Tibial artery (tissue), 4 donors: Measurements from ENCODE around the gene ERBB4.

Experiments used
- DNase-seq, 2 donors: peaks; one replicate each; pipeline ENCODE4 v3.0.0-alpha.2; 2019
- H3K27ac ChIP-seq, 2 donors: fragments of 200-600 bp; sonication (generic) in 1 of 2; 1 replicate in 1 of 2; 2 replicates in 1 of 2; pipeline ENCODE4 v1.5.1; 2018 to 2019; ENCODE audit warnings: mild to moderate bottlenecking in 1 of 2
- H3K27me3 ChIP-seq, 2 donors: fragments of 200-600 bp; sonication (generic) in 1 of 2; one replicate each; pipeline versions ENCODE4 v1.5.1 to v1.6.0; 2016 to 2019
- H3K36me3 ChIP-seq, 3 donors: fragments of 200-600 bp; sonication (generic) in 2 of 3; one replicate each; pipeline ENCODE4 v1.5.1; 2016 to 2019; ENCODE audit warnings: mild to moderate bottlenecking in 2 of 3
- H3K4me1 ChIP-seq, 4 donors: fragments of 200-600 bp; sonication (generic) in 2 of 4; 1 replicate in 3 of 4; 2 replicates in 1 of 4; pipeline ENCODE4 v1.5.1; 2016 to 2019
- H3K4me3 ChIP-seq, 2 donors: fragments of 200-600 bp; sonication (generic) in 1 of 2; 1 replicate in 1 of 2; 2 replicates in 1 of 2; pipeline ENCODE4 v1.5.1; 2018 to 2019; ENCODE audit warnings: mild to moderate bottlenecking in 2 of 2
- H3K9me3 ChIP-seq, 3 donors: fragments of 200-600 bp; sonication (generic) in 1 of 3; one replicate each; pipeline ENCODE4 v1.5.1; 2016 to 2019
- CTCF ChIP-seq, 2 experiments: fragments of 200-600 bp in 1 of 2; fragments of 450-650 bp in 1 of 2; IDR thresholded peaks; one replicate each; pipeline ENCODE4 v1.5.1; 2017 to 2019; ENCODE audit warnings: antibody characterized with exemption in 2 of 2, mild to moderate bottlenecking in 1 of 2, moderate library complexity in 1 of 2
- intact Hi-C: fragments of 100-400 bp; cut with DNase I; formaldehyde crosslinking; loops from one replicate; pipeline ENCODE4 v1.15.0; 2023; ENCODE audit warnings: low total_unique reads

ERBB4 gene

DNA sequence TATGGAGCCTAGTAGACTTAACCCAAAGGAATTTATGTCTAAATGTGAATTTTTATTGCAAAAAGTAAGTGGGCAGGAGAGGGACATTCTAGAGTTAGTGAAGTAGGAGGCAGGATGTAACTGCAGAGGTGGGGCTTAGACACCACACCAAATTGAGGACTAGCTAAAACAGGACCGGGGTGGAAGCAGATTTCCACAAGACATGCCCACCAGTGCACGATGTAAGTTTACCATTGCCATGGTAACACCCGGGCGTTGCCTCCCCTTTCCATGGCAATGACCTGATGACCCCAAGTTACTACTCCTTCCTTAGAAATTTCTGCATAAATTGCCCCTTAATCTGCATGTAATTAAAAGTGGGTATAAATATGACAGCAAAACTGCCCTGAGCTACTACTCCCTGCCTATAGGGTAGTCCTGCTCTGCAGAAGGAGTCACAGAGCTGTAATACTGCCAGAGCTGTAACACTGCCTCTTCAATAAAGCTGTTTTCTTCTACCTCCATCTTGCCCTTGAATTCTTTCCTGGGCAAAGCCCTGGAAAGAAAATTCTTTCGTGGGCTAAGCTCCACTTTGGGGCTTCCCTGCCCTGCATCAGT is 509.7 kb downstream of the ERBB4 start:
- intact Hi-C loops: no loop called here

DNA sequence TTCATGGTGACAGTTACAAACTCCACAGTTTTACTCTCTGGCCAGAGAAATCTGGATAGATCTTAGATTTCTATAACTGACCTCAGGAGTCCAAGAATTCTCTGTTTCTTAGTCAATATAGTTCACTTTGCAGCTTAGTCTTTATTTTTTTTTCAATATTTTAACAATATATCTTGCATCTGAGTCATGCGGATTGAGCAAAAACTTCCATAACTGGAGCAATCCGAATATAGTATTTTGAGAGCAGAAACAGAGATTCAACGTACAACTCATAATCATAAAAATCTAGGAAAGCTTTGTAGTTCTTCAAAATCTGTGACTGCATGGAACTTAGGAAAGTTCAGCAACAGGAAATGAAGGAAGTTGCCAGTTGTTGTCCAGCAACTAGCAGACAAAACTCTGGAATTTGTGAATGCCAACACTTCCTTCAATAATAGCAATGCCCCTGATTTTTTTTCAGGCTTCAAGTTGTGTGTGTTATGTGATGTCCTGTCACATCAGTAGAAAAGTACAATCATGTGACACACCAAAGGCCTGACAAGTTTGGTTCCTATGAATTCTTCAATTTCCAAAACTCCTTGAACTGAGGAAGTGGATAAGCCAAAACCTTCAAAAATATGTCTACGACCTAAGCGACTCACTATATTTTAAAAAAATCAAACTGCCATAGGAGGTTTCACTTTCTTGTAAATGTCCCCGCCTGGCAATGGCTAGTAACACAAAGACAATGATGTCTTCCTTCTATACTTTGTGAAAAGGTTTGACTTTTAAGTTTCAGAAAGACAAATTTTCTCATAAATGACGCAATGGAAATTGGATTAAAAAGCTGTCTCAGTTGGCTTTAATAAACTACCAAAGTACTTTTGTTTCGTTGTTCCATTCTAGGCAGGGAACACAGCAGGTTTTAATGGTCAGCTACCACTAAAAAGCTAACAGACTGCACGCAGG is 510.6 kb downstream of the ERBB4 start:
- Histone ChIP-seq H3K4me1 (peaks cover 0 to 27% (median 6%) of the 10 kb centered on the region in 4 donors), H3K9me3 (no peaks in the 10 kb centered on the region), H3K27me3 (no peaks in the 10 kb centered on the region), H3K4me3 (no peak overlapping the region), H3K36me3 (no peaks in the 10 kb centered on the region), H3K27ac (no peak overlapping the region)
- DNase-seq: no peak
- TF ChIP-seq CTCF (IDR thresholded peaks at IDR 0.05): no peak
- intact Hi-C loops: no loop called here

More for the DNA sequence above, 509.7 kb downstream of the ERBB4 start:
- no peak for TF ChIP-seq CTCF (IDR thresholded peaks at IDR 0.05)
- Histone ChIP-seq H3K9me3 (no peaks in the 10 kb centered on the region), H3K4me1 (peaks cover 0 to 31% (median 6%) of the 10 kb centered on the region in 4 donors), H3K4me3 (no peak overlapping the region), H3K27me3 (no peaks in the 10 kb centered on the region), H3K36me3 (no peaks in the 10 kb centered on the region), H3K27ac (no peak overlapping the region)
- DNase-seq: no peak

DNA sequence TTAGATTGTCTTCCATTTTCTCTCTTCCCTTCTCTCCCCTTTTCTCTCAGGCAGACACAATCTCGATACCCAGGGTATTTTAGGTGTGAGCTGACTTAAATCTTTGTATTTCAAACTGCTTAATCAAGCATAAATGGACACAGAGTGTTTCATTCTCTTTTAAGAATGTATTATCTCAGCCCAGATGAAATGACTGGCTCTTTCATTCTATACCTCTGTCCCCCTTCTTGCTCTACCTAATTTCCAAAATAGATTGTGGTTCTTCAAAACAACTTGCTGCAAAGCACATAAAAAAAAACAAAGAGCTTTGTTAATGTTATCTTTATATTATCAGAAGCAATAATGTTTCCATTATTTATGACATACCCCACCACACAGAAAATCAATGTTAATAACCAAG is 514.6 kb downstream of the ERBB4 start:
- no peaks in the 10 kb centered on the region for H3K36me3 ChIP-seq
- no peak overlapping the region for H3K27ac ChIP-seq
- H3K4me1 ChIP-seq: peaks cover 0 to 10% (median 0%) of the 10 kb centered on the region in 4 donors
- no peaks in the 10 kb centered on the region for H3K9me3 ChIP-seq
- intact Hi-C loops: no loop called here
- H3K4me3 ChIP-seq: no peak overlapping the region
- DNase-seq: no peak
- H3K27me3 ChIP-seq: no peaks in the 10 kb centered on the region
- no peak for TF ChIP-seq CTCF (IDR thresholded peaks at IDR 0.05)

- no peaks in the 10 kb centered on the region for H3K27me3 ChIP-seq
- H3K4me1 ChIP-seq: peaks cover 0 to 9% (median 0%) of the 10 kb centered on the region in 4 donors
- intact Hi-C loops: no loop called here
- TF ChIP-seq CTCF (IDR thresholded peaks at IDR 0.05): no peak
- H3K36me3 ChIP-seq: no peaks in the 10 kb centered on the region
- H3K27ac ChIP-seq: no peak overlapping the region
- no peak for DNase-seq
- H3K4me3 ChIP-seq: no peak overlapping the region
- no peaks in the 10 kb centered on the region for H3K9me3 ChIP-seq
Observed at GRCh38 chr2:212022966-212023365, 515.6 kb downstream of the ERBB4 start.

DNA sequence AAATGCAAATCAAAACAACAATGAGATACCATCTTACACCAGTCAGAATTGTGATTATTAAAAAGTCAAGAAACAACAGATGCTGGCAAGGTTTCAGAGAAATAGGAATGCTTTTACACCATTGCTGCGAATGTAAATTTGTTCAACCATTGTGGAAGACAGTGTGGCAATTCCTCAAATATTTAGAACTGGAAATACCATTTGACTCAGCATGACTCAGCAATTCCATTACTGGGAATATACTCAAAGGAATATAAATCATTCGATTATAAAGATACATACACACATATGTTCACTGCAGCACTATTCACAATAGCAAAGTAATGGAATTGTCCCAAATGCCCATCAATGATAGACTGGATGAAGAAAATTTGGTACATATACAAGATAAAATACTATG is 516.7 kb downstream of the ERBB4 start:
- Histone ChIP-seq H3K27ac (no peak overlapping the region), H3K4me1 (peaks cover 0 to 7% (median 0%) of the 10 kb centered on the region in 4 donors), H3K4me3 (no peak overlapping the region), H3K36me3 (no peaks in the 10 kb centered on the region), H3K27me3 (no peaks in the 10 kb centered on the region), H3K9me3 (no peaks in the 10 kb centered on the region)
- intact Hi-C loops: no loop called here
- TF ChIP-seq CTCF (IDR thresholded peaks at IDR 0.05): no peak
- DNase-seq: no peak
